GM12801 (cell line): ENCODE measurements around the gene NKTR.

Experiments
- CTCF ChIP-seq: IDR thresholded peaks from one replicate; pipeline ENCODE4 v1.5.1; 2011; ENCODE audit warnings: control low read depth; ENCODE audit not compliant: insufficient read length; ENCODE audit errors: extremely low read depth

The NKTR gene

GRCh38 chr3:42657675-42658074 lies 57.2 kb downstream of the NKTR start:
- TF ChIP-seq CTCF: no peak

DNA sequence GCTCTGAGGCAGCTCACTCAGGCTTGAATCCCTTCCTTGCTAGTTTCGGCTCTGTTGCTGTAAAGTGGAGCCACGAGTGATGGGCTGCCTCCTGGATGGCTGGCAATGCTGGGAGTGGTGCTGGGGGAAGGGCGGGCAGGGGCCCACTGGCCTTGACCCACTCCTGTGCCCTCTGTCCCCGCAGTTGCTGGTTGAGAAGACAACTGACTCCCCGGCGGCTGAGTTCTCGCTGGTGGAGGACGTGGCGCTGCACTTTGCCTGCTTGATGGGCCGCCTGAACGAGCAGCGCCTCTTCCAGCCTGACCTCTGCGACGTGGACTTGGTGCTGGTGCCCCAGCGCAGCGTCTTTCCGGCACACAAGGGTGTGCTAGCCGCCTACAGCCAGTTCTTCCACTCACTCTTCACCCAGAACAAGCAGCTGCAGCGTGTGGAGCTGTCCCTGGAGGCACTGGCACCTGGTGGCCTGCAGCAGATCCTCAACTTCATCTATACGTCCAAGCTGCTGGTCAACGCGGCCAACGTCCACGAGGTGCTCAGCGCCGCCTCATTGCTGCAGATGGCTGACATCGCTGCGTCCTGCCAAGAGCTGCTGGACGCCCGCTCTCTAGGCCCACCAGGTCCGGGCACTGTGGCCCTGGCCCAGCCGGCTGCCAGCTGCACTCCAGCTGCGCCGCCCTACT lies 57.7 kb downstream of the NKTR start:
- TF ChIP-seq CTCF: no peak

- TF ChIP-seq CTCF: no peak
Measured at GRCh38 chr3:42658771-42659390, 58.4 kb downstream of the NKTR start.

- no peak for TF ChIP-seq CTCF
Measured at GRCh38 chr3:42659451-42660130, 59.1 kb downstream of the NKTR start.

- TF ChIP-seq CTCF: no peak
Measured at GRCh38 chr3:42660131-42660715, 59.7 kb downstream of the NKTR start.

- TF ChIP-seq CTCF: no peak
Measured at GRCh38 chr3:42660898-42661297, 60.4 kb downstream of the NKTR start.

DNA sequence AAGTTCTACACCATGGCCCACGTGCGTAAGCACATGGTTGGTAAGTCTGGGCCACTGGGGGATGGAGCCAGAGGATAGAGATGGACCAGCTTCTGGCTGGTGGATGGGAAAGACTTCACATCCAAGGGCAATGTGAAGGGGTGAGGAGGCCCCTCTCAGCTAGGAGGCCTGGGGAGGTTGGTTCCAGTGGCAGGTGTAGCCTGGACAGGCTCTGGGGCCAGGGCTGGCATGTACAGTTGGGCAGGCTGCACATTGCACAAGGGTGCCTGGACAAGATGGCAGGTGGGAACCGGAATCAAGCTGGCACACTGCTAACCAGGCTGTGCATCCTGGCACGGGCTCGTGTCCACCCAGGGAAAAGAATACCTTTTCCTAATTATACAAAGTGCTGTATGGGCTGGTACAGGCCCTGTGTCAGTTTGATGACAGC lies 61.1 kb downstream of the NKTR start:
- TF ChIP-seq CTCF: no peak
